Measurements from ENCODE around the gene CYP4V2. TPM values are rescaled to one million over a fixed set of nuclear protein-coding genes. Genes with fewer than 3 reads are reported as not detected.

The CYP4V2 gene
- total RNA-seq, 1 experiment from 2014 or later: 43.3 TPM

GRCh38 chr4:186225848-186226247 lies 34.5 kb downstream of the CYP4V2 start:
- no peaks in the 10 kb centered on the region for H3K27me3 Mint-ChIP-seq (ENCODE audit: unreplicated experiment)
- no peak overlapping the region for H3K4me3 Mint-ChIP-seq (ENCODE audit: low read depth, unreplicated experiment)
- DNase-seq: no peak
- no peaks in the 10 kb centered on the region for H3K4me1 Mint-ChIP-seq (ENCODE audit: low read depth, unreplicated experiment)
- H3K27ac Mint-ChIP-seq (ENCODE audit: unreplicated experiment): no peak overlapping the region
- no TSS peak for BruUV-seq (replicated peaks)
- no peak for TF ChIP-seq CTCF (IDR thresholded peaks at IDR 0.05; ENCODE audit: unreplicated experiment)
- peaks cover 8% of the 10 kb centered on the region for H3K9me3 Mint-ChIP-seq (ENCODE audit: low read depth, unreplicated experiment)
- CTCF ChIA-PET: no interaction called here
- no peaks in the 10 kb centered on the region for H3K36me3 Mint-ChIP-seq (ENCODE audit: insufficient read depth, unreplicated experiment)
- intact Hi-C loops (cut with micrococcal nuclease; ENCODE audit: unreplicated experiment): no loop called here

- no peak overlapping the region for H3K27ac Mint-ChIP-seq (ENCODE audit: unreplicated experiment)
- no TSS peak for BruUV-seq (replicated peaks)
- no peak overlapping the region for H3K4me3 Mint-ChIP-seq (ENCODE audit: low read depth, unreplicated experiment)
These were observed 35.3 kb downstream of the CYP4V2 start for GRCh38 chr4:186226521-186227189.

GRCh38 chr4:186227221-186227620 lies 35.9 kb downstream of the CYP4V2 start, which contains the start of gene KLKB1:
Gene KLKB1, plus strand, starts transcription at chr4:186227507. Its CDS starts 689 bp downstream, at chr4:186228196.
- intact Hi-C loops (cut with micrococcal nuclease; ENCODE audit: unreplicated experiment): no loop called here
- BruUV-seq (replicated peaks): no TSS peak
- no peaks in the 10 kb centered on the region for H3K27me3 Mint-ChIP-seq (ENCODE audit: unreplicated experiment)
- H3K4me1 Mint-ChIP-seq (ENCODE audit: low read depth, unreplicated experiment): no peaks in the 10 kb centered on the region
- no peaks in the 10 kb centered on the region for H3K36me3 Mint-ChIP-seq (ENCODE audit: insufficient read depth, unreplicated experiment)
- H3K4me3 Mint-ChIP-seq (ENCODE audit: low read depth, unreplicated experiment): no peak within 1 kb of the TSS
- no peak within 1 kb of the TSS for H3K27ac Mint-ChIP-seq (ENCODE audit: unreplicated experiment)
- CTCF ChIA-PET: no interaction called here
- no peak for TF ChIP-seq CTCF (IDR thresholded peaks at IDR 0.05; ENCODE audit: unreplicated experiment)
- peaks cover 5% of the 10 kb centered on the region for H3K9me3 Mint-ChIP-seq (ENCODE audit: low read depth, unreplicated experiment)
- DNase-seq: no peak

More at GRCh38 chr4:186226521-186227189, 35.3 kb downstream of the CYP4V2 start:
- Mint-ChIP-seq H3K36me3 (ENCODE audit: insufficient read depth, unreplicated experiment) (no peaks in the 10 kb centered on the region), H3K9me3 (ENCODE audit: low read depth, unreplicated experiment) (peaks cover 5% of the 10 kb centered on the region), H3K4me1 (ENCODE audit: low read depth, unreplicated experiment) (no peaks in the 10 kb centered on the region), H3K27me3 (ENCODE audit: unreplicated experiment) (no peaks in the 10 kb centered on the region)
- intact Hi-C loops (cut with micrococcal nuclease; ENCODE audit: unreplicated experiment): no loop called here
- no peak for DNase-seq
- CTCF ChIA-PET: no interaction called here
- TF ChIP-seq CTCF (IDR thresholded peaks at IDR 0.05; ENCODE audit: unreplicated experiment): no peak

GRCh38 chr4:186227744-186228513 lies 36.6 kb downstream of the CYP4V2 start:
- Mint-ChIP-seq H3K36me3 (ENCODE audit: insufficient read depth, unreplicated experiment) (no peaks in the 10 kb centered on the region), H3K9me3 (ENCODE audit: low read depth, unreplicated experiment) (peaks cover 5% of the 10 kb centered on the region), H3K4me1 (ENCODE audit: low read depth, unreplicated experiment) (no peaks in the 10 kb centered on the region), H3K27ac (ENCODE audit: unreplicated experiment) (no peak overlapping the region), H3K4me3 (ENCODE audit: low read depth, unreplicated experiment) (no peak overlapping the region), H3K27me3 (ENCODE audit: unreplicated experiment) (no peaks in the 10 kb centered on the region)
- DNase-seq: no peak
- no peak for TF ChIP-seq CTCF (IDR thresholded peaks at IDR 0.05; ENCODE audit: unreplicated experiment)
- BruUV-seq (replicated peaks): no TSS peak
- intact Hi-C loops (cut with micrococcal nuclease; ENCODE audit: unreplicated experiment): no loop called here
- CTCF ChIA-PET: no interaction called here

Measured in Calu3 (cell line).